IPS DF 4.7 (cell line): ENCODE measurements around the gene PHF21B.
"Not testable (repeated sequence)": the region's sequence is repeated elsewhere in the genome, so short reads cannot be mapped to it uniquely, and the experiment has no call there.

Experiments used
- DNase-seq: peaks from one replicate; pipeline ENCODE4 v3.0.0-alpha.2; 2013; ENCODE audit warnings: low spot score; ENCODE audit errors: extremely low read depth

The PHF21B gene

DNA sequence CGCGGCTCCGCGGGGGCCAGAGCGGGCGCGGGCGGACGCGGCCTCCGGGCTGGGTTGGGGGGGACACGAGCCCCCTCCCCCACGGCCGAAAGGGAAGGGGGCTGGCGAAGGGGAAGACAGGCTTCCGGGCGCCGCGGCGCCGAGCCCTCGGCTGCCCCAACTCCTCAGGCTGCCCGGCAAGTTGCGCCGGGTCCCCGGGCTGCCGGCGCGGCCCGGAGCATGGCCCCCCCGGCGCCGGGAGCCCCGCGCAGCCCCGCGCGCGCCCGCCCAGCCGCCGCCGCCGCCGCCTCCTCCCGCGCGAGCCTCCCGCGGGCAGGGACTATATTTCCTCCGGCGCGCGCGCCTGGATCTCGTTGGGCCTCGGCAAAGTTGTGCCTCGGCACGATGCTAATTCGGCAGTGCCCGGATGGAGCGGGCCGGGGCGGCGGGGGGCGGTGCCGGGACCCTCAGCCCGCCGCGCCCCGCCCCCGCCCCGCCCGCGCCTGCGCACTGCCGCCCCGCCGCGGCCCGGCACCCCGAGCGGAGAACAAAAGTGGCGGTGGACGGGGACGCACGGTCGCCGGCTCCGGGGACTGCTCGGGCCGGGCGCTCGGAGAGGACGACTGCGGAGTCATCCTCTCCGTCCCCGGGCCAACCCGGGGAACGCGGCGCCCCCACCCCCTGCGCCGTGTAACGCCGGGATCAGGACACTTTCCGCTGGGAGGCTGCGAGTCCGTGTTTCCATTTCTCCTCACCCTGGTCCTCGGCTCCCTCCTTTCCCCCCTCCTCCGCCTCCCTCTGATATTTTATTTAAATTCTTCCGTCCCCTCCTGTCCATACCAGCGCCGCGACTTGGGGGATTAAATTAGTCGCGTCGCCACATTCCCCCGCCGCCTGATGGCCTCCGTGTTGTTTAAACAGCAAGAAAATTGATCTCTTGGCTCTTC is at the start of gene PHF21B:
Gene PHF21B (minus strand): TSS at position 400 of the 926 bp plus-strand sequence. CDS start 456 bp downstream, outside the sequence.
- DNase-seq, result no peak

DNA sequence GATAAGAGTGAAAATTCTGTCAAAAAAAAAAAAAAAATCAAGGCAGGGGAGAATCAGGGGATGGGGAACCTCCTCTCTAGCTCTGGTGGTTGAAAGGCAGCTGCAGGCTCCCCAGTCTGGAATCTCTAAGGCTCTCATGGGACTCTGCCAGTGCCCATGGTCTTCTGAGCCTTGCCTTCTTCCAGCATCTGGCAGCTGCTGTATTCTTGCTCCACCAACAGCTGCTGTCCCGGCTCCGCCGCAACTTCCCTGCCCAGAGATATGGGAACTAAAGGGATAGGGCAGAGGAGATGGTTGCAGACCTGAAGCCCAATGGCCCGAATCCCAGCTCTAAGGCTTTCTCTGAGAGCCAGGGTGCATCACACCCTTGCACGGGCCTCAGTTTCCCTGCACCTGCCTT is 49.5 kb upstream of the PHF21B start:
- DNase-seq, result no peak

DNA sequence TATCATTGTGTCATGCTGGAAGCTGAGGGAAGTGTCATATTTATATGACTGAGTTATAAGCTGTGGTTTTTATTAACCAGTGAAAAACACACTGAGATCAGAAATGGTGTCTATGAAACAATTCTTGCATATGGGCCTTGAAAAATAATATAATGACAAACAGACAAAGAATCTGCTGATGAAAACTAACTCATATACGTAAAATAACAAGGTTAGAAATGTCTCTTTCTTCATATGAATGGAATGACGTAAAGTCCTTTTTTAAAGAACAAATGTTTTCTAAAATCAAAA is 48.8 kb upstream of the PHF21B start:
- DNase-seq, result no peak

DNA sequence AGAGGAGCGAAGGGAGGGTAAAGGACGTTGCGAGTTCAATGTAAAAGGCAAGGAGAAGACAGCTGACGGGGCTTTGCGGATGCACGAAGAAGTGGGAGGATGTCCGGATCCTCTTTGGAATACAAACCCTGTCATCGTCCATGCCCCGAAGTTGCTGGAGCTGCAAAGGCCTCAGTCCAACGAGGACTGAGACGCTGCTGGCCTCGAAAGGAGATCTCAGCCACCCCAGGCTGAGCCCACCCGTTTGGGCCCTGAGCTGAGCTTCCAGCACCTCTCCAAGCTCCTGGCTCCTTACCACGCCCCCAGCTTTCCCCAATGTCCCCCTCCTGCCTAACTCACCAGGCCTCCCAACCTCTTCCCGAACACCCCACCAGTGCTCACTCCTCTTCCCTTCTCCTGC is 46.1 kb upstream of the PHF21B start:
- no peak for DNase-seq

DNA sequence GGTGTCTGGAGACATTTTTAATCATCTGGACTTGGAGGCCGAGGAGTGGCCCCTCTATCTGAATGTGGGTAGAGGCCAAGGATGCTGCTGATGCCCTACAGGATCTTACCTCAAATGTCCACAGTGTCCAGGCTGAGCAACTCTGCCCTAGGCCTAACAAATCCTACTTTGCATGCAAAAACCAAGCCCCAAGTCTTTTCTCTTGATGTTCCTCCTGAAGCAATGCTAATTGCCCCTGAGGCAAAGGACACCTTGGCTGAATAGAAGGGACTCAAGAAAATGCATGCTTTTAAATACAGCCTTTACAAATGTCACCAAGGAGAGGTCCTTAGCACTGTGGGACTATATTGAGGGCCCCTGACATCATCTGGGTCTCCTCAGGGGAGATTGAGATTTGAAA is 43.8 kb upstream of the PHF21B start:
- DNase-seq, result no peak

DNA sequence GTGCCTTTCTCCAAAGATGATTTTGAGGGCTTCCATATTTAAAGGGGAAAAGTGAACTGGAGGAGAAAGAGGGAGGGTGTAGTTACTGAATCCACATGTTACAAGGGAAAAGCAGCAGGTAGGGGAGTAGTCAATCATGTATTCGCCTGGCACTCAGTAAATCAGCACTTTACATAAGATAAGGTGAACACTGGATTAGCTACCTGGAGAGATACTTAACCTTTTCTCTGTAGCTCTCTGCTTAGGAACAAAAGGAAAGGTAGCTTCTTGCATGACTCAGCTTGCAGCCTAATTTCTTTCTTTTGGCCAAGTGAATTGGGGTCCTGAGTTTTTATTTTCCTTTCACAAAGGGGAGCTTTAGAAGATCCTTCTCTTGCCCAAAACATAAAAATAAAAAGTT is 43.3 kb upstream of the PHF21B start:
- peak; percentile 41 for DNase-seq

DNA sequence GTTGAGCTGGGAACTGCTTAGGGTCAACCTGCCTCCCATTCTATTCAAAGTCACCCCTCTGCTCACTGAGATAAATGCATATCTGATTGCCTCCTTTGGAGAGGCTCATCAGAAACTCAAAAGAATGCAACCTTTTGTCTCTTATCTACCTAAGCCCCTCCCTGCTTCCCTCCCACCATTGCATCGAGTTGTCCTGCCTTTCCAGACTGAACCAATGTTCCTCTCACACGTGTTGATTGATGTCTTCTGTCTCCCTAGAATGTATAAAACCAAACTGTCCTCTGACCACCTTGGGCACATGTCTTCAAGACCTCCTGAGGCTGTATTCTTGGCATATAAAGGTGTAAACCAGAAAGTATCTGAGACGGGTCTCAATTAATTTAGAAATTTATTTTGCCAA is 42.9 kb upstream of the PHF21B start:
- DNase-seq, result not testable (repeated sequence)

DNA sequence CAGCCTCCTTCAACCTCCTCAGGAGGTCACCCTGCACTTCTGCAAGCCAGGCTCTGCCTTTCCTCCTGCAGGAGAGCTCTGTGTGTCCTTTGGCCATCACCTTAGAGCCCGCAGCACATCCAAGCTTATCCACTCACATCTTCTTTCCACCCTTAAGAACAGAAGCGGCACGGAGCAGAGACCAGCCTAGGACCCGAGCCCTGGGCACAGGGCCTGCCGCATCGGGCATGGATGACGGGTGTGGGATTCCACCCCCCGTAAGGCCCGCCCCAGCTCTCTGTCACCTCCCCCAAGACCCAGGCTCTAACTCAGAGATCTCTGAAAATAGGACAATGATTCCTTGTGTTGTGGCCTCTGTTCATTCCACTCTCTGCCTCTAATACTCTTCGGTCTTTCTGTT is 42.1 kb upstream of the PHF21B start:
- DNase-seq, result no peak

DNA sequence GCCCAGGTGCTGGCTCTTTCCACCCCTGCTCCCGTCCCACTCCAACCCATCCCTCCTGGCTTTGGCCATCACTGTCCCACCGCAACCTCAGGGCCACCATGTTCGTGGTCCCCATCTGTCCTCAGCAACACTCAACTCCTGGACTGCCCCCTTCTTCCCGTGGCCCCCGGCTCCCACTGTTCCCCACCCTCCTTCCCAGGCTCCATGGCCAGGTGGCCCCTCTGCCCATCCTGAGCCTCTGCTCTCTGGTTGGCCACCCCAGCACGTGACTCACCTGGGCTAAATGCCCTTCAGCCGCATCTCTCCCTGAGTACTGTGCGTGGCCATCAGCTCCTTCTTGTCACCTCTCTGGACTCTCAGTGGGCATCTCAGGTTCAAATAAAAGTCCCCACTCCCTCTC is 41.6 kb upstream of the PHF21B start:
- DNase-seq, result no peak

DNA sequence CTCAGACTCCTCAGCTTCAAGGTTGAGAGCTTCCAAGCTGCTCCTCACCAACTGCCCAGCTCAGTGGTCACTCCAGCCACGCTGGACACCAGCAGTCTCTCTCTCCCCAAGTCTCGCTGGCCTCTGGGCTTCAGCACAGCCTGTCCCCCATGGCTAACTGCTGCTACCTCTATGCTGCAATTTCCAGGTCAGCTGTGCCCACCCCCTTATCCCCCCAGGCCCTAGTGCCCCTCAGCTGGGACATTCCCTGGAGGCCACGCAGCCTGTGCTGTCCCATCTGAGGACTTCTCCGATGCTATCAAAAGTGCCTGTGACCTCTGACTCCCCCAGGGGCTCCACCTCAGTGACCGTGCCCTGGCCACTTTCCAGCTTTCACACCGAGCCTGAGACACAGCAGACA is 37.5 kb upstream of the PHF21B start:
- DNase-seq, result no peak

DNA sequence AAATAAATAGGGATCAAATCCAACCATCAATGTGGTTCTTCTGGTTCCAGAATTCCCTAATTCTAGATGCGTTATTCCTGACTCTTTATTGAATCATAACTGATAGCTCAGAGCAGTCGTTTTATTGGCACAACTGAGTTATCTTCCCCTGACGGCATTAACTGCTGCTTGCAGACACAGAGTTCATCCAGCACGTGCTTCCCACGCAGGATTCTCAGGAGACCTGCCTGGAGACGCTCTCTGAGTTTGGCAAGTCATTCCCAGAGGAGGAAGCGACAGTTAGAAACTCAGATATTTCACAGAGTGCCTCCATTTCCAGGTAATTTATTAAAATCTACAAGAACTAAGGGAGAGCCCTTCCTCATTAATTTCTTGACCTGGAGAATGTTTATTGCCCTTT is 35.4 kb upstream of the PHF21B start:
- DNase-seq, result no peak

DNA sequence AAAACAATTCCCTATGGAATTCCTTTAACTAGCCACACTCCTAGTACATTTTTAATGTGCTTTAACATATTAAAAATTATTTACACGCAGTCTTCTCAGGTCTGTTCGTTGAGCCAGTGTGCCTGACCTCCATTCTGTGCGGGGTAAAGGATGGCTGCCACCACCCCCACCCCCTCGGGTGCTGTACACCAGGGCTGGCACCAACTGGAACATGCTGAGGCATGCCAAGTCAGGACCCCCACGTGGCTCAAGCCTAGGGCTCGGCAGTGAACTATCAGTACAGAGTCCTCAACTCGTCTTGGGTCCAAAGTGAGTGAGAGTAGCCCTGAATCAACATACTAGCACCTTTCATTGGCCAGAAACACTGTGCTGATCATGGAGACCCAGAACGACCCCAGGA is 32.5 kb upstream of the PHF21B start:
- DNase-seq, result no peak

DNA sequence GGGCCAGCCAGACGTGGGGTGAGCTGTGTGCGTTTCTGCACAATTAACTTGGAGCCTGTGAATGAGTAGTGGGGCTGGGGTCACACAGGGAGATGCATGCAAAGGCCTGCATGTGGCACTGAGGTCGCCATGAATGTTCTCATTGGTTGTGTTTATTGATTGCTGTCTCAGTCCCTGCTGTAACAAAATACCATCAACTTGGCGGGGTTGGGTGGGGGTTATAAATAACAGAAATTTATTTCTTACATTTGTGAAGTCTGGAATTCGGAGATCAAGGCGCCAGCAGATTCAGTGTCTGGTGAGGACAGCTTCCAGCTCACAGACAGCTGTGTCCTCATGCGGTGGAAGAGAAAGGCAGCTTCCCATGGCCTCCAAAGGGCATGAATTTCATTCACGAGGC is 29.3 kb upstream of the PHF21B start:
- DNase-seq, result no peak

DNA sequence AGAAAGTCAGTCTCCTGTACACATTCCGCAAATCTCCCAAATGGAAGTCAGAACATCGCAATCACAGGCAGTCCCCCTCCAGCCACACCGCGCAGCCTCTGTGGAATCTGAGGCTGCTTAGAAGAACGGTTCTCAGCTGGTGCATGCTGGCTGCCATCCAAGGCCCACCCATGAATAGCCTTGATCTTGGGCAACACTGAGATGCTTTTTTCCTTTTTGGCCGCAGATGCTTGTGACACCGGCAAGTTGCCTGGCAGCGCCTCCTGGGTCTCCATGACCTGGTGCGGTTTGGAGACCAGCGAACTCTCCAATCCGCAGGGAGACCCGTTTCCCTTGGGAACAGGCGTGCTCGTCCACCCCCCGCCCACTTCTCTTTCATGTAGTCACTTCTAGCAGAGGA is 26.3 kb upstream of the PHF21B start:
- DNase-seq, result no peak

DNA sequence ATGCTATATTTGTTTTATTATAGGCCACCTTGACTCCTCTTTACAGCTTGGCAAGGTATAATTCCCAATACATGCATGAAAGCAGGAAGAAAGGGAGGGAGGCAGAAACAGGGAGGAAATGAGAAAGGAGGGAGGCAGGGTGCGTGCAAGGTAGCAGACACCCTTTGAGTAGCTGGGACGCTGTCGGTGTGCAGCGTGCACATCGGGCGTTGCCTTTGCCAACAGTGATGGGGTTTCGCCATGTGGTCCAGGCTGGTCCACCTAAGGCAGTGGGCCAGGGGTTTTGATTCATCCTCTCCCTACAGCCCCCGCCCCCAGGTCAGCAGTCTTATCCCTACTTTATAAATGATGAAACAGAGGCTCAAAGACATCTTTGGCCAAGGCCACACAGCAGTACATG is 25.0 kb upstream of the PHF21B start:
- no peak for DNase-seq

DNA sequence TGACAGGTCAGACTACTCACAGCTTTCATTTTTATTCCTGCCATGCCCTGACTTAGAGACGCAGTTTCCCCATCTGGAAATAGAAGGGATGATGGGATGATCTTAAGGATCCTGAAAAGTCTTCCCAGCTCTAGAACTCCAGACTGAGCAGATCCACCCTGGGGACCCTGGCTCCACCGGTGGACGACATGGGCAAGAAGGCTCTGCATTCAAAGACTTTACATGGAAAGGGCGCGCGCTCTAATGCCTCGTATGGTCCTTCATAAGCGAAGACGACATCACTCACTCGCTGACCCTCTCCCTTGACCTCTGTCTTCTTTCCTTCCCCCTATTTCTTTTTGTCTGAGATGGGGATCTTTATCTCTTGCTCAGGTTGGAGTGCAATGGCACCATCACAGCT is 24.4 kb upstream of the PHF21B start:
- no peak for DNase-seq

DNA sequence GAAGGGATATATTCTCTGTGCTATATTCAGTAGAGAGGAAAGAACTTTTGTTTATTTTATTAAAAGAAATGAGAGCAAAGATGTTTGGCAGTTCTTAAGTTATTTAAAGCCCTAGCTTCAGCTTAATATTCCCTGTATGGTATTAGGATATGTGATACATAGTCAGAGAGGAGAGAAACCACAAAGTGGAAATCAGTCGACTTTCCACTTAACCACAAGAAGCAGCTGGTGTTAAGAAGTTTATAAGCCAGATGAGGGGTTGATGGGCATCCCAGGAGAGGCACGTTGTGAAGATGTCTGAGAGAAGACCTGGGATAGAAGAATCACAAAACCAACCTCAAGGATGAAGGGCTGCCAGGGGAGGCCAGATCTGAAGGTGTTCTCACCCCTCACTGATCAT is 23.3 kb upstream of the PHF21B start:
- DNase-seq, result no peak

DNA sequence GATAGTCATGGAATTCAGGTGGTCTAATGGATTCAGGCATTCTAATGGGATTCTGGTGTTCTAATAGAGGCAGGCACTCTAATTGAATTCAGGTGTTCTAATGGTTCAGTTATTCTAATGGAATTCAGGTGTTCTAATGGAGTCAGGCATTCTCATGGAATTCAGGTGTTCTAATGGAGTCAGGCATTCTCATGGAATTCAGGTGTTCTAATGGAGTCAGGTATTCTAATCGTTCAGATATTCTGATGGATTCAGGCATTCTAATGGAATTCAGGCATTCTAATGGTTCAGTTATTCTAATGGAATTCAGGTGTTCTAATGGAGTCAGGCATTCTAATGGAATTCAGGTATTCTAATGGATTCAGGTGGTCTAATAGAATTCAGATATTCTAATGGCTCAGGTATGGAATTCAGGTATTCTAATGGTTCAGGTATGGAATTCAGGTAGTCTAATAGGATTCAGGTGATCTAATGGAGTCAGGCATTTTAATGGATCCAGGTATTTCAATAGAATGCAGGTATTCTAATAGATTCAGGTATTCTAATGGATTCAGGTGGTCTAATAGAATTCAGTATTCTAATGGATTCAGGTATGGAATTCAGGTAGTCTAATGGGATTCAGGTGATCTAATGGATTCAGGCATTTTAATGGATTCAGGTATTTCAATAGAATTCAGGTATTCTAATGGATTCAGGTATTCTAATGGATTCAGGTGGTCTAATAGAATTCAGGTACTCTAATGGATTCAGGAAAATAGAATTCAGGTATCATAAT is 22.0 kb upstream of the PHF21B start:
- no peak for DNase-seq

DNA sequence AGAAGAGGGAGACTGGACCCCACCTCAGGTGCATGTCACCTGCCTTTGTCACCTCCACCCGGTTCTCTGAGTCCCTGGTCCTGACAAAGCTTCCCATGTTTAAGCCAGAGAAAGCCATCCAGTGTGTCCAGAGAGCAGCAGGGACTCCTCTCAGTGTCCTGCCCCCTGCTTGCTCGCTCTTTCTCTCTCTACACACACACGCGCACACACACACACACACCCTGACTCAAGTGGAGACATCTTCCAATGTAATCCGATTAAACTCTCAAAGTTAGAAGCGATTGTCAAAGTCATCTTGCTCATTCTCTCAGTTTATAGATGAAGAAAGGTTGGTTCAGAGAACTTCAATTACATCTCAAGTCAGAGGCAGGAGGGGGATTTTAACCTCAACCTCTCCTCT is 19.7 kb upstream of the PHF21B start:
- DNase-seq, result no peak

DNA sequence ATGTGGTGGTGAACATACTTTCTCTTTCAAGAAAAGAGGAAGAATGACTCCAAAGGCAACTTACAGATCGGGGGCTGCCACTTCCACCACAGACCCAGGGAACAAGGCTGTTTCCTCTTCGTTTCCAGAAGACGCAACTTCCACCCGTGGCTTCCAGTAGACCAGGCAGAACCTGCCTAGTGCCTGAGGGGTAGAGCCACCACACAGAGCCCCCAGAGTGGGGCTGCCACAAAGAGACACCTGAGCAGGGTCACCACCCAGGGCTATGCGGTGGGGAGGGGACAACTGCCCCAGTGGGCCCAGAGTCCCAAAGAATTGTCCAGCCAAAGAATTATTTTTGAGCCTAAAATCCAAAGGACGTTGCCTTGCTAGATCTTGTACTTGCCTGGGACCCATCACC is 16.7 kb upstream of the PHF21B start:
- no peak for DNase-seq

DNA sequence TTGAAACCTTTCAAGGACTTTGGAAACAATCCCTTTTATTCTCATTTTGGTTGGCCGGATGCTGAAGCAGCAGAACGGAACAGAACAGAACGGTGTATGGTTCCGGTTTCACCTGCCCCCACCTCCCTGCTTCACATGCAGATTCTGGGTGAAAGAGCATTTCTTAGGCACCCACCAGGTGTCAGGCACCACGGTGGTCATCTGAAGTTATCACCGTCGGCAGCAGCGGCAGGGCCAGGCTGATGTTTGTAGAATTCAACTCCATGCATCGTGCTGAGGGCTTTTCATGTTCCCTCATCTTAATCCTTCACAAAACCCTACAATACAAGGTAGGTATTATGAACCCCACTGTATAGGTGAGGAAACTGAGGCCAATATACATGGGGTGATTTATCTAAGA is 13.6 kb upstream of the PHF21B start:
- DNase-seq, result no peak

DNA sequence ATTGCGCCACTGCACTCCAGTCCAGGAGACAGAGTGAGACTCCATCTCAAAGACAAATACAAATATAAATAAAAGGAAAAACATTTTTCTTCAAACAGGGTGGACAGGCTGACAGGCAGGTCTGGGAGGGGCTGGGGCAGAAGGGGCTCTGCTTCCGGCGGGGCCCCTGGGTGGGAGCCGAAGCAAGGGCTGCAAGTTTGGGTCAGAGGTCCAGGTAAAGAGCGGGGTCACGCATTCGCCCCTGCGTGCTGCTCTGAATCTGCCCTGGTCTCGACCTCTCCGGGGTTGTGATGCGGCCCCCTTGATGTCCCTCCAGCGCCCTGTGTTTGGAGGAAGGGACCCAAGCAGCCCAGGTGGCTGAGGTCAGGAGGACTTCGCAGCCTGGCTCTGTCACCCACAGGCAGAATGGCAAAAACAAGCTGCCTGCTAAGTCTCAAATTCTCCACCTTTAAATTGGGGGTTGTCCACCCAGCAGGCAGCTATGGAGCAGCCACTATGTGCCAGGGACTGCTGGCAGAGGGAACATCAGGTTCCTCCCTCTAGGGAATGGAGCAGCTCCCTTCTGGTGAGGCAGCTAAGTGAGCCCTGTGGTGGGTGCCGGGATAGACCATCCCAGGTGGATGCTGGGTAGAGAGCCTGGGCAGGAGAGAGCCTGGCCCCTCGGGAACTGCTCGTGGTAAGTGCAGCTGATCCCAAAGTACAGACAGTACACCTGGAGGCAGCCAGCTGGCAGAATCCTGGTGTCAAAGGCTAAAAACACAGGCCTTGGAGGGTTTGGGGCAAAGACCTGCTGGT is 10.3 kb upstream of the PHF21B start:
- DNase-seq, result no peak
